ENCODE results near the gene WNT7A.

Gene WNT7A

DNA sequence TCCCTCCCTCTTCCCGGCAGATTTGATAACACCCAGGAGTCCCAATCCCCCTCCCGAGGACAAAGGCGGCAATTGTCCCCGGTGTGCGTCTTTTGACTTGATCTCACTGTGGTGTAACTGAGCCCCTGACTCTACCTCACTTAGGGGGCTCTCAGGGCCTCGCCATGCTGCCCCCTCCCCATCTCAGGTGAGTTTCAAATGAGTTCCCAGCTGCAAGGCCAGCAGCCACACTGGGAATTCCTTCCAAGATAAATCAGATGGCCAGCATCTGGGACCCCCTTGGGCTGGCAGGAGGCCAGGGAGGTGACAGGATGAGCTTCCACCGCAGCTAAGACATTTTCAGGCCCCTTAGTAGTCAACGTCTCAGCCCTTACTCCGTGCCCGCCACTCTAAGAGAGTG is 35.0 kb downstream of the WNT7A start:
- DNase-seq = no peak

DNA sequence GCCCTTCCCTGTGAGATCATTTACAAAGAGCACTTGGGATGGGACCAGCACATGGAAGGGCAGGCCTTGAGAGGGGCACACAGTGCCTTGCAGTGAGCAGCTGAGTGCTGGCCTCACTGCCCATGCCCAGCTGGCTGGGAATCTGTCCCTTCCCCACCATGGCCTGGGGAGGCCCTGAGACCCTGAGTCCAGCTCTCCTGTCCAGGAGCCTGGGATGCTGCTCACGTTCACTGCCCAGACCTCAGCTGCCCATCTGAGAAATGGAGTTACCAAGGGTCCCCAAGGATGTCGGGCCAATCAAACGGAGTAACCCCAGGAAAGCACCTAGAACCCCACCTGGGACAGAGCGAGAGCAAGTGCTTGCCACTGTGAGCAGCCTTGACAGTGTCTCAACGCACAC is 35.6 kb downstream of the WNT7A start:
- DNase-seq = no peak

GRCh38 chr3:13843351-13843750 is 36.5 kb downstream of the WNT7A start:
- DNase-seq = no peak

- no peak for DNase-seq
These were observed 37.6 kb downstream of the WNT7A start for GRCh38 chr3:13842226-13842625.

GRCh38 chr3:13841826-13842225 is 38.0 kb downstream of the WNT7A start:
- DNase-seq = peak; percentile 0

- no peak for DNase-seq
These were observed 38.7 kb downstream of the WNT7A start for GRCh38 chr3:13841141-13841540.

- no peak for DNase-seq
These were observed 39.4 kb downstream of the WNT7A start for GRCh38 chr3:13840456-13840855.

- DNase-seq = no peak
These were observed 40.0 kb downstream of the WNT7A start for GRCh38 chr3:13839726-13840340.

GRCh38 chr3:13839253-13839652 is 40.6 kb downstream of the WNT7A start:
- DNase-seq = no peak

DNA sequence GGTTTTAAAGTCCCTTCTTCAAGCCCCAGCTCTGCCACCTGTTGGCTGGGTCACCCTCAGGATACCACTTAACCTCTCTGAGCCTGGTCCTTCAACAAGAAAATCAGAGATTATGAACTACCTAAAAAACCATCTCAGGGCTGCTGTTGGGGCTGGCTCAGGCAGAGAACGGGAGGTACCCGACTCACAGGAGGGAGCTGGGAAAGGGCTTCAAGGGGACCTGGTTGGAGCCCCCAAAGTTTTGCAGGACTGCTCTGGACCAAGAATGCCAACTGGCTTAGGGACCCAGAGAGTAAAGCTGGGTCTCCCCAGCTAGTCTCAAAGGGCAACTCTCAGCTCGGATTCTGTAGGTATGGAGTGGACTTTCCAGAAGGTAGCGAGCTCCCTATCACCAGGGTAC is 41.5 kb downstream of the WNT7A start:
- no peak for DNase-seq

GRCh38 chr3:13837751-13838150 is 42.1 kb downstream of the WNT7A start:
- no peak for DNase-seq

GRCh38 chr3:13836658-13837587 is 42.9 kb downstream of the WNT7A start:
- no peak for DNase-seq

DNA sequence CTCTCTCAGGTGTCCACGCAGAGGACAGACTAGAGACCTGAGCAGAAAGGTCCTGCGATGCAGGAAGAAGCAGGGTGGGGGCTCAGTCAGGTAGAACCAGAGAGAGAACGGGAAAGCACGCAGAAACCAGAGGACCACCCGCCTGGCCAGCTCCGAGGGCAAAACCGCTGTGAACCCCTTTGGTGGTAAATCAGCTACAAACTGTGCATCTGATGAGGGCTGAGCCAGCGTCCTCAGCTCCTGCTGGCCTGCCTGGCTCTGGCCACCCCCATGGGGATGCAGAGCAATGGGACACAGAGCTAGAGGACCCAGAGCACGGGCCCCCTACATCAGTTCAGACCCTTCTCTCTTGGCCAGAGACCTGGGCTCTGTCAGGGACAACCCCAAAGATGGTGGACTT is 44.6 kb downstream of the WNT7A start:
- DNase-seq = no peak

- DNase-seq = no peak
These were observed 45.4 kb downstream of the WNT7A start for GRCh38 chr3:13834258-13835035.

DNA sequence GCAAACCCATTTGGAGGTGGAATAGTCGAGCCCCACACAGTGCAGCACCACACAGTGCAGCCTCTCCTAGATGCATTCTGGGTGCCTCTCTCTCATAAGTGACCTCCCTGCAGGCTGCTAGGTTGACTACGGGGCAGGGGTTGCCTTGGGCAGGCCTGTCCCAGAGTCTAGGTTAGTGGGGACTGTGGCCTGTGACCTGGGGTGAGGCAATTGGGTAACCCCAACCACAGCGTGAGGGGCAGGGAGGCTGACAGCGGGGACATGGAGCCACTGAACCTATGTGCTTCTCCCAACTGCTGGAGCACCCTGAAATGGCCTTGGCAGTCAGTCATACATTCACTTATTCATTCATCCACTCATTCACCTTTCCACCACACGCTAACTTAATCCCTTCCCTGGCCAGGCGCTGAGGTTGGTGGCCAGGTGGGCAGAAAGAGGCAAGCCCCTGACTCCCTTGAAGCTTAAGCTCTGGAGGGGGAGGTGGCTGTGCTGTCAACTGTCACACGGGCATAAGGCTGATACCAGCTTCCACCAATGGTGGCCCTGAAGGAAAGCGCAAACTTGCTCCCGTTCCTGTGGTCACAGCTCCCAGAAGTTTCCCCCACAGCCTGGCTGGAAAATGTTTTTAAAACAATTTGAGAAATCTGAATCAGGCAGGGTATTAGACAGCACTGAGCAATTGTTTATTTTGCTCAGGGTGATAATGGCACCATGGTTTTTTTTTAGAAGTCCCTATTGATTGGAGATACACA is 46.2 kb downstream of the WNT7A start:
- DNase-seq = no peak

DNA sequence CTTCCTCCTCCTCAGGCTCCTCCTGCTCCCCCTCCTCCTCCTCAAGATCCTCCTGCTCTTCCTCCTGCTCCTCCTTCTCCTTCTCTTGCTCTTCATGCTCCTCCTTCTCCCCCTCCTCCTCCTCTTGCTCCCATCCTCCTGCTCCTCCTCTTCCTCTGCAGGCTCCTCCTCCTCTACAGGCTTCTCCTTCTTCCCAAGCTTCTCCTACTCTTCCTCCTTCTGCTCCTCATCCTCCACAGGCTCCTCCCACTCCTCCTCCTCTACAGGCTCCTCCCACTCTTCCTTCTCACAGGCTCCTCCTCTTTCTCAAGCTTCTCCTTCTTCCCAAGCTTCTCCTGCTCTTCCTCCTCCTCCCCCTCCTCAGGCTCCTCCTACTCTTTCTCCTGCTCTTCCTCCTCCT is 47.7 kb downstream of the WNT7A start:
- DNase-seq = no peak

GRCh38 chr3:13831386-13831996 is 48.4 kb downstream of the WNT7A start:
- no peak for DNase-seq

DNA sequence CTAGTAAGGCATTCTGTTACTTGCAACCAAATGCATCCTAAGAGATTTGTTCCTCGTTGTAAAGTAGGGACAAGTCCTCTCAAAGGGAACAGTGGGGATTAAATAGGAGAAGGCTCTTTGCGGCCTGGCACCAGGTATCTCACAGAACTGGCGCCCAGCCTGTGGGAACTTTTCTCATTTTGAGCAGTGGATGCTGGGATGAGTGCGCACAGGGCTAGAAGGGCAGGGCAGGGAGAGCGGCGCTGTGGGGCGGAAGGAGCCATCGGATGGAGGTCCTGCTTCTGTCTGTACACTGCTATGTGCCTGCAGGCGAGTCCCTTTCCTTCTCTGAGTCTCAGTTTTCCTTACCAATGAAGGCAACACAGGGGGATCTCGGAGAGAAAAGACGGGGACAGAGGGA is 50.6 kb downstream of the WNT7A start:
- DNase-seq = no peak

DNA sequence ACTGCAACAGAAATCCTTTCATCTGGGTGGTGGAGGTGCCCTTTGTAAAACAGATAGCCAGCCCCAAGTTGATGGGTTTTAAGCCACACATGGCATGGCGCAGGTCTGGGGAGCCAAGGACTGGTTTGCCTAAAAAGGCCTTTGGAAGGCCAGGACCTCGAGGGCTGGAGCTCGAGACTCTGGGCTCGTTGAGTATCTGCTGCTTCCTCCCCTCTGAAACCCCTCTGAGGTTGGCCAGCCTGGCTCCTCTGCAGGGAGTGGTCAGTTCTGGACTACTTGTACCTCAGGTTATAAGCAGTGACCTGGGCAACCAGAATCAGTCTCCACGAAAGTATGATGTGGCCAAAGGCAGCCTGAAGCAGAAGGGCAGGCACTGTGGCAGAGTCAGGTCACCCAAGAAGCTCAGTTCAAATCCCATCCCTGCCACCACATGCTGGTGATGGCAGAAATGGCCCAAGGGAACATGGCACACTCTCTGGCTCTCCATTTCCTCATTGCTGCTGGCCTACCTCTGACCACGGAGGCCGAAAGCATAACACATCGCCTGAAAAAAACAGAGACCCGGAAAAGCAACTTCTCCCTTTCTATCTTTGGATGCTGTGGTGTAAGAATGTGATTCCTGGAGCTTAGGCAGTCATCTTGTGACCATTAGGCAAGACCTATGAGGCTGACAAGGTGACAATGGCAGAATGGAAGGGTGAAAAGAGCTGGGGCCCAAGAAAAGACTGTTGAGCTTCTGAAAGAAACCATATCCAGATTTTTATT is 51.2 kb downstream of the WNT7A start:
- no peak for DNase-seq

GRCh38 chr3:13827699-13828098 is 52.2 kb downstream of the WNT7A start:
- DNase-seq = no peak

- no peak for DNase-seq
These were observed 52.6 kb downstream of the WNT7A start for GRCh38 chr3:13827256-13827655.

- no peak for DNase-seq
These were observed 53.2 kb downstream of the WNT7A start for GRCh38 chr3:13826672-13827071.

Data from NCI-H2171 treated with DMSO at 0.1 percent for 48 hours (cell line).